ENCODE measurements around the gene PRKCI. TPM values are rescaled to one million over a fixed set of nuclear protein-coding genes. Genes with fewer than 3 reads are reported as not detected.

PRKCI gene
- 10 to 100 TPM; 20.2 to 40.5 (median 22.4) TPM for total RNA-seq

DNA sequence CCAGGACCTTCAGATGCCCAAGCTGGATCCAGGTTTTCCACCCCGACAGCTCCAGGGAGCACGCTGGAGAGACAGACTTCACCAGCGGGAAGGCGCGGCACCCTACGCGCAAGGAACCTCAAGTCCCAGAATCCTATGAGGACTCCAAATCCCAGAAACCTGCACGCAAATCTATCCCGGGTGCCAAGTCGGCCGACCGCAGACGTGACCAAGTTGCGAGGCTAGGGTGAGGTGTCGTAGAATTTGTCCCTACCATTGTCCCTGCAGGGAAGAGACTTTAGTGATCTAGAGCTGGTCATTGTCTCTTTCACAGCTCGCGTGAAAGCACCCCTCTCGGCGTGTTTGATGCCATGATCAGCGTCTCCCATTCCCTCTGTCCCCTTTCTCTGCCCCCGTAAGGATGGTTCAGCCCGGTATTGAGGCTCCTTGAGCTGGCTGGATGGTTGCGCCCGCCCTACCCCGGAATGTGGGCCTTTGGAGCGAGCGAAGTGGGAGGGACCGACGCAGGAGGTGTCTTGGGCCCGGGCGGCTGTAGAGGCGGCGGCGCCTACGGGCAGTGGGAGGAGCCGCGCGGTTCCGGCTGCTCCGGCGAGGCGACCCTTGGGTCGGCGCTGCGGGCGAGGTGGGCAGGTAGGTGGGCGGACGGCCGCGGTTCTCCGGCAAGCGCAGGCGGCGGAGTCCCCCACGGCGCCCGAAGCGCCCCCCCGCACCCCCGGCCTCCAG, at the start of gene PRKCI:
Gene PRKCI, plus strand, starts transcription at position 501 of the 723 bp plus-strand sequence. CDS start 246 bp downstream, outside the sequence.
- TF ChIP-seq, protein P1, sequence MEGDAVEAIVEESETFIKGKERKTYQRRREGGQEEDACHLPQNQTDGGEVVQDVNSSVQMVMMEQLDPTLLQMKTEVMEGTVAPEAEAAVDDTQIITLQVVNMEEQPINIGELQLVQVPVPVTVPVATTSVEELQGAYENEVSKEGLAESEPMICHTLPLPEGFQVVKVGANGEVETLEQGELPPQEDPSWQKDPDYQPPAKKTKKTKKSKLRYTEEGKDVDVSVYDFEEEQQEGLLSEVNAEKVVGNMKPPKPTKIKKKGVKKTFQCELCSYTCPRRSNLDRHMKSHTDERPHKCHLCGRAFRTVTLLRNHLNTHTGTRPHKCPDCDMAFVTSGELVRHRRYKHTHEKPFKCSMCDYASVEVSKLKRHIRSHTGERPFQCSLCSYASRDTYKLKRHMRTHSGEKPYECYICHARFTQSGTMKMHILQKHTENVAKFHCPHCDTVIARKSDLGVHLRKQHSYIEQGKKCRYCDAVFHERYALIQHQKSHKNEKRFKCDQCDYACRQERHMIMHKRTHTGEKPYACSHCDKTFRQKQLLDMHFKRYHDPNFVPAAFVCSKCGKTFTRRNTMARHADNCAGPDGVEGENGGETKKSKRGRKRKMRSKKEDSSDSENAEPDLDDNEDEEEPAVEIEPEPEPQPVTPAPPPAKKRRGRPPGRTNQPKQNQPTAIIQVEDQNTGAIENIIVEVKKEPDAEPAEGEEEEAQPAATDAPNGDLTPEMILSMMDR (IDR thresholded peaks at IDR 0.05; ENCODE audit: low read depth) = no peak

DNA sequence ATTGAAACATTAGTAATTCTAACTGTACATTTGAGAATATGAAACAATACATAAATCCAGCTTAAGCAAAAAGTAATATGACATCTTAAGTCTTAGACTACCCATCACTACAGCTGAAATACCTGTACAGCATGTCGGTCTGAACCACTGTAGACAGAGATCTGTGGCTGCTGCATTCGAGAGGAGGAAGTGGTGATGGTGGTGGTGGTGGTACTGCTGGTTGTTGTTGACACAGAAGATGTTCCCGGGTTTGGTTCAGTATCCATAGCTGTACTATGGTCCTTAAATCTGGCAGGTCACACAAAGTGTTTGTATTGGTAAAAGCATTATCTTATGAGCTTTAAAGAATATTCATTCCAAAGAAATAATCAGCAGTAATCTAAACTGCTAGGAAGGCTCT, 43.6 kb upstream of the PRKCI start:
- TF ChIP-seq, protein P1 (IDR thresholded peaks at IDR 0.05; ENCODE audit: low read depth) = no peak

DNA sequence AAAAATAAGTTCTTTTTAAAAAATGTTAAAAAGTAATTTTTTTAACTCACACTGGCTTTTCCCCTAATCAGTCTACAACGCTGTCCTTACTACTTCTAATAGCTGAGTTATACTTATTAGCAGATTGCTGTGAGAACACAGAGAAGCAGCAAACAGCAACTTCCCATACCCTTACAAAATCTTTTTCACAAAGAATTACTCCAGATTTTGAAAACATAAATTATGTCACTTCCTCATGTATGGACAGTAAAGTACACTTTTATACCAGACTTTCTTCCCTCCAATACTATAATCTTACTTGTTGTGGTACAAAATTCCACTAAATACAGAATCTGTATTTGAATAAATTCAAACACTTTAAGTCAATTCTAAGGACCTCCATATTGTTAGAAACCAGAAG, 42.8 kb upstream of the PRKCI start:
- TF ChIP-seq, protein P1 (IDR thresholded peaks at IDR 0.05; ENCODE audit: low read depth) = no peak

DNA sequence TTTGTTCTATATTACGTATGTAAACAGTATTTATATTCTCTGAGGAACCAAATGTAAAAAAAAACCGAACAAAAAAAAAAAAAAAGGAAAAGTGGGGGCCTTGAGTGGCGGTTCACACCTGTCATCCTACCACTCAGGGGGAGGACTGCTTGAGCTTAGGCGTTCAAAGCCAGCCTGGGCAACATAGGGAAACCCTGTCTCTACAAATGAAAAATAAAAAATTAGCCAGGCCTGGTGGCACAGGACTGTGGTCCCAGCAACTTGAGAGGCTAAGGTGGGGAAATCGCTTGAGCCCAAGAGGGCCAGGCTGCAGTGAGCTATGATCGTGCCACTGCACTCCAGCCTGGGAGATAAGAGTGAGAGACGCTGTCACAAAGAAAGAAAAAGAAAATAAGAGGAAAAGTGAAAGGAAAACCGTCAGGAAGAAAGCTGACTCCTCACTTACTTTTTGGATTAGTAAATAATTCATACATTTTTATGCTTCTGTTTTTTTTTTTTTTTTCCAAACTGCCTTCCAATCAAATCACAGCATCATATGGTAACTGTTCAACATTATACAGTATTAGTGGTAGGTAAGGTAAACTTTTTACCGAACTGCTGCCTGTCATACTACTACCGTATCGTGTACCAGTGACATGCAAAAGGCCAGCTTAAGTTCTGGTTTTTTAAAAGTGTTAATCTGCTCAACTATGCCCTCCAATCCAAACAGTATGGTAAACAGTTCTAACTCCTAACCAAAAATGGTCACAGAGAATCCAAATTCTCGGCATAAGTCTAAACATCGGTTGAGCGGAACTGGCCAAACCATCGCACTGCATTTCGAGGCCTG, 41.9 kb upstream of the PRKCI start:
- TF ChIP-seq, protein P1 (IDR thresholded peaks at IDR 0.05; ENCODE audit: low read depth) = no peak

DNA sequence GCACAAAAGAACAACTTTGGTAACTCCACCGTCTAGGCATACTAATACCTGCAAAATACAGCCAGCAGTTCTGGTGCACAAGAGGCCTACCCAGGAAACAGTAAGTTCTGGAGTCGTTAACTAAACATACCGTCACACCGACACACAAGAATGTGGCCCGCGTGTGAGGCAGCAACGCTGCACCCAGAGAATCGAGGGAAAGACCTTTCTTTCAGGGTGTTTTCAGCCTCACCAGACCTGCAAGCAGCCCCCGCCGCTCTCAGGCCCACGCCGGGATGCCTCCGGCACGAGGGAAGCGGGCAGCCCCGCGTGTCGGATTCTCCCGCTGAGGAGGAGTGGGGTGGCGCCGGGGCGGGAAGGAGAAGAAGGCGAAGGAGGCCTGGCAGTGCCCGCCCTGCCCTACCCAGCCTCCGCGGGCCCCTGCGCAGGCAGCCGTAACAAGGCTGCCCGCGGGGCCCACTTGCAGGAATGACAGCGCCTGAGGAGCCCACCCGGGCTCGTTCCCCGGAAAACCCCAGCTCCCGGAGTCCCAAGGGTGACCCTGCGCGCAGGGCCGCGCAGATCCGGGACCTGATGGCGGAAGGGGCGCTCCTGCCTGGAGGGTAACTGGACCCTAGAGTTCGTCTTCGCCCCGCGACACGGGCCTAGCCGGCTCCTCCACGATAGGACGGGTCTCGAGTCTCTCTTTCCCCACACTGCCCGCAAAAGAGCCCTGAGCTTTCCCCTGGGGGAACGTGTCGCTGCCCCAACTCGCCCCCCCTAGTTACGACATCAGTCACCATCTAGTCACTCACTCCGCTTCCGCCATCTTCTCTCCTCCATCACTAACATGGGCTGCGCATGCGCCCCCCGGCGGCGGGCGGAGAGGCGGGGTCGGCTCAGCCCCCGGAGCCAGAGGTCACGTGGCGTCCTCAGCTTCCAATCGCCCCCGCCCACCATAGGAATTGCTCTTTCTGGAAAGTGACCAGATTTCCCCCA, 41.0 kb upstream of the PRKCI start, which contains the start of gene PHC3:
Gene PHC3, minus strand, starts transcription at position 826 of the 978 bp plus-strand sequence. Its CDS starts 18 bp downstream, at position 808.
- TF ChIP-seq, protein P1 (IDR thresholded peaks at IDR 0.05; ENCODE audit: low read depth) = no peak

DNA sequence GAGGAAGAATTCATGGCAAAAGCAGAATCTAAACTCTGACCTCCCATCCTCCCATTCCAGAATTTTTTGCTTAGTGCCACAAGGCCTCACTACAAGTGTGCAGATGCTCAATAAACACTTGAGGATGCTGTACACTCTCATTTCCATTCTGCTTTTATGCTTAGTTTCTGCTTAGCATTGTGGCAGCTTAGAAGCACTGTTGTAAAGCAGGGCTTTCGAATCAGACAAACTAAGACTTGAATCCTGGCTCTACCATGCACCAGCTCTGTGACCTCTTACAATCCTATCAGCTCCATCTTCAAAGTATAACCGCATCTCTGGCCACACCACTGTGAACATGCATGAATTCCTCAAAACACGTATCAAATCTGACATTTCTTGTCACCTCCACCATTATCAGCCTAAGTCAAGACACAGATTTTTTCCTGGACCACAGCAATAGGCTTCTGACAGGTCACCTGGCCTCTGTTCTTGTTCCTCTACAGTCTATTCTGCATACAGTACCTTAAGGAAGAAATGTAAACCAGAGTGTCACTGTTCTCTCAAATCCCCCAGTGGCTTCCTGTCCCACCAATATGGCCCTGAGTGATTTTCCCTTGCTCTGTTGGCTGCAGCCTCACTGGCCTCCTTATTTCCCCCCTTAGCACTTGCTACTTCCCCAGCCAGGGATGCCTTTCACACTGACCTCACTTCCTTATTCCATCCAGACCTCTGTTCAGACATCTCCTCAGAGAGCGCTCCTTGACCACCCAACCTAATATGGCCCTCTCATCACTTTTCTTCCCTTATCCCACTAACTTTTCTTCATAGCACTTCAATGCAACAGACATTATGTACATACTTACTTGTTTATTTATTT, 32.6 kb upstream of the PRKCI start:
- TF ChIP-seq, protein P1 (IDR thresholded peaks at IDR 0.05; ENCODE audit: low read depth) = no peak

Measured in subcutaneous adipose tissue (tissue), 4 donors.